HG03280 (cell line): ENCODE data around the gene FAT3.

Experiments used
- ATAC-seq: cut with Tn5 transposase; IDR thresholded peaks from one replicate; pipeline ENCODE4 v1.9.1; 2021; ENCODE audit warnings: mild to moderate bottlenecking, moderate library complexity; ENCODE audit not compliant: unreplicated experiment

FAT3 gene

DNA sequence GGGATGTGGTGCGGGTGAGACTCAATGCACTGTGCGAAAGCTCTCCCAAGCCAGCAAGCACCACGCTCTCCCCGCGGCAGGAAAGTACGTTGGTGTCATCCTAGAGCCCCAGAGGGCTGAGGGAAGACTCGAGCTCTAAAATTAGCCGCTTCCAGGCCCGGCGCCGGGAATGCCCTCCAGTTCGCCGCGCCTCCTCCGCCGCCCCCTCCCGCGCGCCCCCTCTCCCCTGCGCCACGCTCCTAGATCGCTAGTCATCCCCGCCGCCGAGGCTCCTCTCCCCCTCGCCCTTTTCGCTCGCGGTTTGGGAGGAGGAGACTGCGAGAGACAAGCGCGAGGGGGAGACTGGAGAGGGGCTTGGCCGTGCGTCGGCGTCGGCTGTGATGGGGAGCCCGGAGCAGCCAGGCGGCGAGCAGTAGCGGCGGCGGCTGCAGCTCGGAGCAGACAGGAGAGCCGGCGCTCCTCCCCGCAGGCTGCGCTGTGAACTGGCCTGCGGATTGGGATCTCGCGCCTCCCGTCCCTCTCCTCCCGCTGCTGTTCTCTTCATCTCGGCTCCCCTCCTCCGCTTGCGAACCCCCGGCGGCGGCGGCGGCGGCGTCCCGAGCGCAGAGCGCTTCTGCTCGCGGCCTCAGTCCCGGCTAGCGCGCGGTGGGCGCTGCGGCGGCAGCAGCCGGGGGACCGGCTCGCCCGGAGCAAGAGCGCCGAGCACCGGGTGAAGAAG, at the start of gene FAT3:
FAT3 (plus strand) TSS at position 412 of the 718 bp plus-strand sequence. CDS start 127,295 bp downstream, outside the sequence.
- no peak for ATAC-seq

DNA sequence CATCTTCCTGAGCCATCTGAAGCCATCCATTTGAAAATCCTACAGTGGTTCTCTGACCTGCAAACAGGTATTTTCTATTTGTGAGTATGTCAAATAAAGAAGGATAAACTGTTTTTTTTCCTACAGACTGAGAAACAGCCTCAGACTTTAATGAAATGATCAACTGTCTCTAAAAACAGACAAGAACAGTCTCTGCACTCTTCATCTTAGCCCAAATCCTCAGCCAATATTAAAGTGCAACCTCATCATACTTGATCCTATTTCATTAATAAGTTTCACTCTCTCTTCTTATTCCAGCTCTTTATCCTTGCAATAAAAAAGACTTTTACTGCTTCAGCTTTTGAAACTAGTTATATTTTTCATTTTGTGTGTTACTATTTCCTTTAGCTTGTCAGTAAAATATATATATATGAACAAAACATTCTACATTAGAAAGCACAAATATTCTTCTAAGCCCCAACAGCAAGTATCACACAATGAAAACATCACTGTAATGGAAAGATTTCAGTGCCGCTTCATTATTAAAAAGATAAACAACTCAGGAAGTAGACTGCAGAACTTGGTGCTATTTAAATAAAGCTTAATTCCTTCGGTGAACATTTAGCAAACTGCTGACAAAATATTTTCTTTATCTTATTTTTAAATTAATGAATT, 45.5 kb upstream of the FAT3 start:
- no peak for ATAC-seq

DNA sequence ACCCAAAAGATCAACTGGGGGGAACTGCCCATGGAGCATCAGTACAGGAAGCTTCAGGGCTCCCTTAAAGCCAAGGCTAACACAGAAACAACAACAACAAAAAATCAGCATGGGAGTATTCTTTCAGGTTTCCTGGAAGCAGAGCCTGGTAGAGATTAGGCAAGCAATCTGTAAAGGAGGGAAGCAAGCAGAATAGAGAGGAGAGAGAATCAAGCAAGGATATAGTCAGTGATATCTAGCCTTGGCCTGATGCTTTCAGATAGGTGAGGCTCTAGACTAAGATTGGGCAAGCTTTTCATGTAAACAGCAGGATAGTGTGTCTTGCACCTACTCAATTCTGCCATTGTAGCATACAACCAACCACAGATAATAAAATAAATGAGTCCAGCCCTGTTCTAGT, 44.4 kb upstream of the FAT3 start:
- no peak for ATAC-seq

DNA sequence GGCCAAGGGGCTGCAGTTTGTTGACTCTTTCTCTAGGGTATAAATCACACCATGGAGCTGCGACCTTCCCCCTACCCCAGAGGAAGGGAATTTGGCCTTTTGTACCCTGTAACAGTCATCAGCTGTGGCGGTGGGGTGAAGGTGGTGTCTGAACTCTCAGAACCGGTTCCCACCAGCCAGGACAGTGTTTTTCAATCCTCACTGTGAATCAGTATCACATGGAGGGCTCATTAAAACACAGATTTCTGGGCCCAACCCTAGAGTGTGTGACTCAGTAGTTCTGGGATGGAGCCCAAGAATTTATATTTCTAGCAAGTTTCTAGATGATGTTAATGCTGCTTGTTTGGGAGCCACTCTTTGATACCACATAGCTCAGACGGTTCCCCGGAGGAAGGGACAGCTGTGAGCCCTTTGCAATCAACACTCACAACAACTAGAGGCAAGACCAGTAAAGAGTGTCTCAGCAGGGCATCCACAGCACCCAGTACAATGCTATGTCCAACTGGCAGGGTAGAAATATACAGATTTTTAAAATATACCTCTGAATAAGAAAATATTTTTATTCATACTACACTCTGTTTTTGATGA, 43.9 kb upstream of the FAT3 start:
- ATAC-seq: no peak

DNA sequence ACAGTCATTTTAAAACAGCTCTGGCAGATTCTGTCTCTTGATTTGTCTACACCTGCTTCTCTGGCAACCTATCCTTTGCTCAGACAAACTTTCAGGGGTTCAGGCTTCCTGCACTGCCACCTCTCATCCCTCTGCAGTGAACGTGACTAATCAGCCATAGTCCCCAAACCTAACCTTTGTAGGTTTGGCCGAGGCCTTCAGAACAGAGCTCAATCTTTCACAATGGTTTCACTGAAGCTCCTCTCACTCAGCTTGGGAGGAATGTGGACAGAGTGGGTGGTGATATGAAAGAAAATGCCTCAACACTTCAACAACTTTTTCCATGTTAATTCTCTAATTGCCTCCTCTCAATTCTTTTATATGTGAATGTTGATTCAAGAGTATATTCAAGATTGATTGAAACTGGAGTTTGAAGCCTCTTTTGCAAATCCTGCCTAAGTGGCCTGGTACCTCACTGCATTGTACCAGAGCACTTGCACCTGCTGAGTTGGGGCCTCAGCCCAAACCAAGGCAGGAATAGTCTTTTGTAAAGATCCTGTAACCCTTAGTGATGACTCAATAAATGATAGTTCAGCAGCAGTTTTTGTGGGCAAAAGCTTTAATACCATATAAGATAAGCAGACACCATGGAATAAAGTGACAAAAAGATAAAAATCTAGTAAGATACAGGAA, 33.9 kb upstream of the FAT3 start:
- no peak for ATAC-seq

DNA sequence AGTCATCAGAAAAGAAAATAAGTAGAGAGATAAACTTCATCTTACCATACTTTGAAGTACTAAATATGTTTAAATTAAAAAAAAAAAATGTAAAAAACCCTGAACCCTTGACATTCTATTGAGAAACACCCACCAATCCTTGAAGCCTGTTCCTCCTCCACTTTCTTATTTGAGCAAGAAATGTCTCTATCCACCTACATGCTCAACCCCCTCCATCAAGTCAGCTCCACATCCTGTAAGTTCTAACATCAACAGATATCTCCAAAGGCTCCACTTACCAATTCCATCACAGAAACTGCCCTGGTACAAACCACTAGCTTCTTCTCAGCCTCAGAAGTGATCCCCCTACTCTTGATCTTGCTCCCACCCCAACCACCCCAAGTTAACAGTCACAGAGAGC, 32.5 kb upstream of the FAT3 start:
- ATAC-seq: no peak

DNA sequence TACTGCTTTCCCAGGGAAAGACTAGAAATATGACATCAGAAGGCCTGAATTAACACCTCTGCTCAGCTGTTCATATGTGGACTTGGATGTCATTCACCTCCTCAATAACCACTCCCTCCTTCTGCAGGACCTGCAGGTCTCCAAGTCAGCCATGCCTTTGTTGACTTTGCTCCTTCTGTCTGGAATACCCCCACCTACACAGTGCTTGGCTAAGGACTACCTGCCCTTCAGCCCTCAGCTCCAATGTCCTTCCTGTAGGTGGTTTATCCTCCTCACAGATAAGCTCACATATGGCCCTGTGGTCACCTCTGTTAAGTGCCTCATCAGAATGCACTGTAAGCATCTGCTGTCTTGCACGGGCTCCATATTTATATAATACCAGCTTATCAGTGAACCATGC, 26.4 kb upstream of the FAT3 start:
- no peak for ATAC-seq

DNA sequence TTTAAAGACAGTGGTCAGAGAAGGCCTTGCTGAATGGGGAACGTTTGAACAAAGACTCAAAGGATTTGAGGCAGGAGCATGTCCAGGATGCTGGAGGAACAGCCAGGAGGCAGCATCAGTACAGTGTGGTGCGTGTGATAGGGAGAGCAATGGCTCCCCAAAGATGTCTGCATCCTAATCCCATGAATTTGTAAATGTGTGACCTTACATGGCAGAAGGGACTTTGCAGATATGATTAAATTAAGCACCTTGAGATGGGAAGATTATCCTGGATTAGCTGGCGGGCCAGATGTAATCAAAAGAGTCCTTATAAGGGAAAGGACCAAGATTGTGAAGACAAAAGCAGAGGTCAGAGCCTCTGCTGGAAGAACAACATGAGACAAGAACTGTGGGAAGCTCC, 24.6 kb upstream of the FAT3 start:
- ATAC-seq: no peak

DNA sequence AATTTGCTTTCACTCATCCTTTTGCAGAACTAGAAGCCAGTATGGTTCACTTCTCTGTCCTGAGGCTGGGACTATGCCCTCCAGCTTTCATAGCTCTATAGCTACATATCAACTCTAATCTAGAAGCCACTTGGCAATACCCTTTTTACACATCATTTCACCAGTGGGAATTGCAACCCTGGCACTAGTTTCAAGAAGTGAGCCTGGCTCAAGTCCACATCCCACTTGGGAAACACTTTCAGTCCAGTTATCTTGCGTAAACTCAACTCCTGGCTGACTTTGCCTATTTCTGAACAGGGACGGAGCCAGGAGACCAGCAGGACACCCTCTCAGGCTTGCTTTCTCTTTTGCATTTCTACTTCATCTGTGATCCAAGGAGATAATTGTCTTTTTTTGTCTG, 19.9 kb upstream of the FAT3 start:
- no peak for ATAC-seq

DNA sequence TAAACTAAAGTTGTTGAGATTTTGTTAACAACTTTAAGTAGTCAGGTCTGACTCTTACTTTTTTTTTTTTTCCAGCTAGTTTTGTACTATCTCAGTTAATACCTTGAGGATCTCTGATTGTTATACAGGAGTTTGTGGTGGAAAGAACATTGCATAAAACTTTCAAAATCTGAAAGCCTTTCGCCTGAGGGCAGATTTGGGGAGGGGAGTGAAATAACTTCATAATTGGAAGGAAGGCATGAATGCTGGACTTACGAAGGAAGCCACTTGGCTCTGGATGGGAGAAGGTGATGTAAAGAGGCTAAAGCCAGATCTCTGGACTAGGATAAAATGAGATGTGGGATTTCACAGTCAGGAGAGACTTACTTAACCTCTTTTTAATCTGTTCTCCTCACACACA, 18.2 kb upstream of the FAT3 start:
- ATAC-seq: no peak

DNA sequence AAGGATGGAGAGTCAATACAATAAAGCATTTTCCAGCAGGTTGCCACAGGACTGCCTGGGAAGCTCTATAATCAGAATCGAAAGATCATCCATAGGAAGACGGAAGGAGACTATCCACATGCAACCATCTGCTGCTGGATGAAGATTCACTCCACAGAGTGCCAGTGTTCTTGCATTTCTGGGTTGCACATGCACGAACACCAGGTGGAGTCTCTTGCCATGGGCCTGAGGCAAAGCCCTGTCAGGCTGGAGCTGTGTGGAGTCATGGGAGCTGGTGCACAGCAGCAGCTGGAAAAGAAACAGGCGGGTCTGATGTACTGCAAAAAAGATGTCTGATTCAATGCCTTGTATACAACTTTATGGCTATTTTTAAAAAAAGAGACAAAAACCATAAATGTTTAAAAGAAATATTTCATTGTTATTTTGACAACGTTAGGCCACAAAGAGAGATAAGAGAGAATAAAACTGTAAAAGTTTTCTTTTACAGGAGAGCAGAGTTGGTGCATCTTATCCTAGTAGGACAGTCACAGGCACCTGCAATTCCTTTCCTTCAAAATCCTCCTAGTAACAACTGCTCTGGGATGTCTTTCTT, 12.9 kb upstream of the FAT3 start:
- ATAC-seq: no peak

DNA sequence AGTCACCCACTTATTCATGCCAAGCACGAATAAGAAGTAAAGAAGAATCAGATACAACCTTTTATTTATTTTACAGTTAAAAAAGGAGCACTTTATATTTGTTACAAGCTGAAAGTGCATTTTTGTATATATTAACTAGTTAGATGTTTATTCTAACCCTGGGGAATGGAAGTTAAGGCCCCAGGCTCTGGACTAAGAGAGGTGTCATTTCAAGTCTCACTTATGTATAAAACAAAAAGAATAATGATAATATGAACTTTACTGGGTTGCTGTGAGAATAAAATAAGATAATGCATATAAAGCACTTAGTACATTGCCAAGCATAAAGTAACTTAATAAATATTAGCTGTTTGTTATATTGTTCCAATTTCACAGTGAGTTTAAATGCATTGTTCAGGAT, 12.1 kb upstream of the FAT3 start:
- no peak for ATAC-seq

DNA sequence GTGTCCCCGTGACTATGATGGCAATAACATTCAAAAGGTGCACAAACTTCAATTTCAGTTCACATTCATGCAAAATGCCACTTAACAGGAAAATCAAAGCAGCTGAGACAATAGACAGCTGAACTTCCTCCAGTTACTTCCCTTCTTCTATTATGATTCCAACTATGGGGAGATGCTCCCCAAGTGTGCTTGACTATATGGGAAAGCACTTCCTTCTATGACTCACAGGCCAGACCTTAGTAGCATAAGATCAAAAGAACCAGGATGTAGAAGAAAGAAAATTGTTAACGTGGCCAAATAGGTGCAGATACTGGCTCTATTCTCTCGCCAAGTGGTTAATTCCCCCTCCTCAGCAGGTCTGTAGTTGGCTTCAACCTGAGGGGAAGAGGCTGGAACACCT, 7.8 kb upstream of the FAT3 start:
- ATAC-seq: no peak

DNA sequence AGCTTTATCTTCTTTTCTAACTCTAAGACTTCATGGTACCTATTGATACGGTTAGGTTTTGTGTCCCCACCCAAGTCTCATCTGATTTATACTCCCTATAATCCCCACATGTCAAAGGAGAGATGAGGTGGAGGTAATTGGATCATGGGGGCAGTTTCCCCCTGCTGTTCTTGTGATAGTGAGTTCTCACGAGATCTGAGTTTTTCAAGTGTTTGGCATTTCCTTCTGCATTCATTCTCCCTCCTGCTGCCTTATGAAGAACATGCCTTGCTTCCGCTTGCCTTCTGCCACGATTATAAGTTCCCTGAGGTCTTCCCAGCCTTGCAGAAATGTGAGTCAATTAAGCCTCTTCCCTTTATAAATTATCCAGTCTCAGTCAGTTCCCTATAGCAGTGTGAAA, 5.1 kb upstream of the FAT3 start:
- no peak for ATAC-seq

DNA sequence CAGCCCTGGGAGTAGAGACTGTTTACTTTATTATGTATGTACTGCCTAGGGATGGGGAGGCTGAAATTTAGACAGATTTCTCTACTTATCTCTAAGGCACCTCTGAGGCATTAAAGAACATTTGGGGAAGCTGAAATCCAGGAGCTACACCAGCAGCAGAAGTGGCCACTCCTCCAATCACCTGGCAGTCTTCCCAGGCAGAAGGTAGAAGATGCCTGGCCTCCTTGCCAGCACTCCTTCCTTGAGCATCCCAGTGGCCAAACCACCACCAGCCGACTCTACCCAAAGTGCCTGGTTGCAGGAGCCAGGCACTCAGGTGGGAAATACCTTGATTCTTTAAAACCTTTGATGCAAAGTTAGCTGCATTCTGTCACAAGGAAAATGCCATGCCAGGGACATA, 1.9 kb upstream of the FAT3 start:
- ATAC-seq: no peak

DNA sequence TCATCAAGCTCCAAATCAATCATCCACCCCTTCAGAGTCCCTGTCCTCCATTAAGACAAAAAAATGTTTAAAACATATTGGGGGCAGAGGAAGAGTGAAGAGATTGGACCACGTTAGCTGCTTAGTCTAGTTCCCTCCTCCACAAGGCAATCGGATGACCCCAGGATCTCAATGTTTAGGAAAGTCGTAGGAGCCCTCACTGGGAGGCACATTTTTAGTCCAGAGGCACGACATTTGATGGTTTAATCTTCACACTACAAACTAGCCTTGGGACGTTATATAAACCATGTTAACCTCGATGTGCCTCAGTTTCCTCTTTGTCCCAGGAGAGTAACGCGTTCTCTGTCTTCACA, 588 bp upstream of the FAT3 start:
- ATAC-seq: no peak

DNA sequence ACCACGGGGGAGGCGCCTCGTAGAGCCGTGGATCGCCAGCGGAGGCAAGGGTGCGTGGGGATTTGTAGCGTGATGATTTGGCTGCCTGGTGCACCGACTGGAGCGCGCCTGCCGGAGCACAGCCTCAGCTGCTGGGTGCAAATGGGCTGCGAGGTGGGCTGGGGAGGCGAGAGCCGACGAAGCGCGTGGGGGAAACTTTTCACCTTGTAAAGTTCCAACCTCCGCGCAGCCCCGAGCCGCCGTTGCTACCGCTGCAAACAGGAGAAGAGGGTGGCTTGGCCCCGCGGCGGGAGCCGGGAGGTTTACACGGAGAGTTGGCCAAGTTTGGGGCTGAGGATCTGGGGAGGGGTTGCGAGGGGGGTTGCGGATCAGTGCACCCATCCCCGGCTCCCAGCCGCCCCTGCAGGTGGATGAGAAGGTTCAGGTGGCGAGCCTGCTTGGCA, 528 bp downstream of the FAT3 start:
- ATAC-seq: no peak

DNA sequence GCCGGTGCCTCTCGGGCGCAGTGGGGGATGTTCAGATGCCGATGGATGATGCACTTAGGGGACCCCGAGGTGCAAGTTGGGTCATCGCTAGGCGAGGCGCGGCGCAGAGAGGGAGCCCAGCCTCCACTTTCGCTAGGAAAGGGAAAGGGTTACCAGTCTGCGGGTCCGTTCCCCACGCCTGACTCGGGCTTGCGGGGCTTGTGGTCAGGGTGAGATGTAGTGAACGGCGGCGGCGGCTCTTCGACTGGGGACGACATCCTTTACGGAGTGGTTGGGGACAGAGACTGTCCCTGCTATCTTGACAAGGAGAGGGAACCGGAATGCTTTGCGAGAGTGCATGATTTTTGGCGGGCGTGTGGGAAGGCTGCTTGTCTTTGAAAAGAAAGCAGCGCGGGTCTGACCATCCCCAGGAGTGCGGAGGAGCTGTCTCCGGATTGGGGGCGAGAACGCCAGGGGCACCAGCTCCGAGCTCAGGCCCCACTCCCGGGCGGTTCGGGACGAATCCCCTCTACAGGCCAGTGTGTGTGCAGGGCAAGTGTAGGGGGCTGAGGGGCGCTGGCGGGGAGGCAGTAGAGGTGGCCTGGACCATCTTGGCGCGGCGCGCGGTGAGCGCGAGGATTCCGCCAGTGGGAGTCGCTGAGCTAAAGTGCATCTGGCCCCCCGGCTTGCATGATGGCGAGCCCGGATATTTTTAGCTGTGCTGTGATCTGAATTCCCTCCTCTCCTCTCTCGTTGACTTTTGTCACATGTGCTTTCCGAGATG, 1.1 kb downstream of the FAT3 start:
- ATAC-seq: no peak

DNA sequence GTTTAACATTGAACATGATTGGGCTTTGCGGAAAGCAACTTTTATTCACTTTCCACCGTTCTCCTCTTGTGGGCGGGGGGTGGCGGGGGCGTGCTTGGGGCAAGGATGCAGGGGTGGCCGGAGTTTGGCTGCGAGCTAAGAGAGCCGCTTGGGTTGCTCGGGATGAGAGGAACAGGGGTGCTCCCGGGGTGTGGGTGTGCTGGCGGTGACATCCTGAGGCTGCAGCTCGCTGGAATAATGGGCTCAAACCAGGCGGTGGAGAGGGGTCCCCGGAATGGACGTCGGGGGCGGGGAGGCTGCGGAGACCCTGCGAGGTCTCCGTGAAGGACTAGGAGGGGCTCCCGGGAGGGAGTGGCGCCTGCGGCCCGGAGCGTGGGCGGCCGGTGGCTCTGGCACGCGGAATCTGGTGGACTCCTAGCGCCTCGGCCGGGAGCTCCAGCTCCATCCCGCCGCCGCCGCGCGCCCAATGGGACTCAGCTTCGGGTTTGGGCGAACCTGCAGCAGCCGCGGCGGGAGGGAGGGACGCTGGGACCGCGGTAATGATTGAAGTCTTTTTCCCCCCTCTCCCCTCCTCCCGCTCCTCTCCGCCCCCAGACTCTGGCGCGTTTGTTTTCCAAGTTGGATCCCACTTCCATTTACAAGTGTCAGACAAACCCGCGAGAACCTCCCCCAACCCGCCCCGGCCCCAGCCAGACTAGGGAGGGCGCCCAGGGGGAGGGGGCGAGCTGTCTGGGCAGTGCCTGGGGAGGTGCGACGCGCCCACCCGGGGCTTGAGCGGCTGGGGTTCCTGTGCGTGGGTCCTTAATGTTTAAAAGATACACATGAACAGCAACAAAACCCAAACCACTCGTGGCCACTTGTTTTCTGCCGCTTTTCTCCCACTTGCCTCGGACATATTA, 2.0 kb downstream of the FAT3 start:
- no peak for ATAC-seq
